HG03280 (cell line): ENCODE data around the gene AKR1D1.
"Not testable (repeated sequence)": the region's sequence is repeated elsewhere in the genome, so short reads cannot be mapped to it uniquely, and the experiment has no call there.

Source experiments
- ATAC-seq: cut with Tn5 transposase; IDR thresholded peaks from one replicate; pipeline ENCODE4 v1.9.1; 2021; ENCODE audit warnings: mild to moderate bottlenecking, moderate library complexity; ENCODE audit not compliant: unreplicated experiment

The AKR1D1 gene

GRCh38 chr7:138076196-138076595 lies at the start of gene AKR1D1:
TSS of gene AKR1D1 (plus strand) at chr7:138076459. CDS start at chr7:138076519, 60 bp downstream.
- no peak for ATAC-seq

GRCh38 chr7:138027100-138027499 lies 49.2 kb upstream of the AKR1D1 start:
- ATAC-seq = no peak

GRCh38 chr7:138029126-138029525 lies 47.1 kb upstream of the AKR1D1 start:
- ATAC-seq = no peak

GRCh38 chr7:138029941-138030340 lies 46.3 kb upstream of the AKR1D1 start:
- no peak for ATAC-seq

- no peak for ATAC-seq
These were observed 45.4 kb upstream of the AKR1D1 start for GRCh38 chr7:138030679-138031351.

GRCh38 chr7:138032186-138032585 lies 44.1 kb upstream of the AKR1D1 start:
- ATAC-seq = no peak

- no peak for ATAC-seq
These were observed 43.5 kb upstream of the AKR1D1 start for GRCh38 chr7:138032770-138033169.

- ATAC-seq = no peak
These were observed 43.0 kb upstream of the AKR1D1 start for GRCh38 chr7:138033241-138033640.

GRCh38 chr7:138036135-138036534 lies 40.1 kb upstream of the AKR1D1 start:
- no peak for ATAC-seq

GRCh38 chr7:138040063-138040462 lies 36.2 kb upstream of the AKR1D1 start:
- ATAC-seq = not testable (repeated sequence)

GRCh38 chr7:138044897-138045296 lies 31.4 kb upstream of the AKR1D1 start:
- ATAC-seq = no peak

- no peak for ATAC-seq
These were observed 28.4 kb upstream of the AKR1D1 start for GRCh38 chr7:138047907-138048306.

- ATAC-seq = no peak
These were observed 26.6 kb upstream of the AKR1D1 start for GRCh38 chr7:138049505-138050116.

GRCh38 chr7:138051712-138052247 lies 24.5 kb upstream of the AKR1D1 start:
- not testable (repeated sequence) for ATAC-seq

- ATAC-seq = no peak
These were observed 23.6 kb upstream of the AKR1D1 start for GRCh38 chr7:138052696-138053095.

- not testable (repeated sequence) for ATAC-seq
These were observed 20.6 kb upstream of the AKR1D1 start for GRCh38 chr7:138055698-138056097.

GRCh38 chr7:138063400-138063799 lies 12.9 kb upstream of the AKR1D1 start:
- ATAC-seq = no peak

- no peak for ATAC-seq
These were observed 11.4 kb upstream of the AKR1D1 start for GRCh38 chr7:138064856-138065357.

- ATAC-seq = no peak
These were observed 10.4 kb upstream of the AKR1D1 start for GRCh38 chr7:138065827-138066226.

- ATAC-seq = no peak
These were observed 9.3 kb upstream of the AKR1D1 start for GRCh38 chr7:138066954-138067394.

- ATAC-seq = no peak
These were observed 8.5 kb upstream of the AKR1D1 start for GRCh38 chr7:138067774-138068173.

- ATAC-seq = no peak
These were observed 5.4 kb upstream of the AKR1D1 start for GRCh38 chr7:138070908-138071307.
